ENCODE data around the gene CCNYL1. TPM values are rescaled to one million over a fixed set of nuclear protein-coding genes. Genes with fewer than 3 reads are reported as not detected.

The CCNYL1 gene
- total and polyA plus RNA-seq, 2 experiments from 2014 or later: 13.7 to 17.6 TPM

DNA sequence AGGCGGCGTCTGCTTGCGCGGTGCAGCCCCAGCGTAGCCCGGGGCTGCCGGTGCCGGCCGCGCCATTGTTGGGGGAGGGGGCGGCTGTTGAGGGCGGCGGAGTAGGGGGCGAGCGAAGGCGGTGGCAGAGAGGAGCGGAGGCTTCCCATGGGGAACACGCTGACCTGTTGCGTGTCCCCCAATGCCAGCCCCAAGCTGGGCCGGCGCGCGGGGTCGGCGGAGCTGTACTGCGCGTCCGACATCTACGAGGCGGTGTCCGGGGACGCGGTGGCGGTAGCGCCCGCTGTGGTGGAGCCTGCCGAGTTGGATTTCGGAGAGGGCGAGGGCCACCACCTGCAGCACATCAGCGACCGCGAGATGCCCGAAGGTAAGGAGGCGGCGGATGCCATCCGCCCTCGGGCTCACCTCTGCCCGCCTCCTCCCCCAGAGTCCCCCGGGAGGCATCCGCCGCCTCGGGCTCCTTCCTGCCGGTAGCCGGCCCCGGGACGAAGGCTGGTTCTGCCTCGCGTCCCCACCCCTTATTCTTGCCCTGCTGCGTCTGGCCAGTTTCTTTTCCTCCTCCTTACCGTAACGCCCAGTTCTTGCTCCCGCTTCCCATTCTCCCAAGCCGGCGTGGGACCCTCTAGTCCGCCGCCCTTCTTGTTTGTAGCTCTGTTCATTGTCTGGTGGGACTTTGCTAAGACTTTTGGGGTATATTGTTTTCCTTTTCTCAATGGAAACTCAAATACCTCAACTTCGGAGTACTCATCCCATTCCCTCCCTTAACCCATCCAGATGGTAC is 500 bp downstream of the CCNYL1 start:
- no peaks in the 10 kb centered on the region for H3K9me2 ChIP-seq (replicated peaks; ENCODE audit: insufficient read depth)
- DNase-seq (ENCODE audit: low spot score): peak; percentile 63
- no peaks in the 10 kb centered on the region for H3K4me1 ChIP-seq (ENCODE audit: insufficient read depth)
- H2AFZ ChIP-seq: peak overlapping the region; percentile 70
- TF ChIP-seq EZH2 (IDR thresholded peaks at IDR 0.05; ENCODE audit: borderline replicate concordance) (no peak), EZH2phosphoT487 (IDR thresholded peaks at IDR 0.05; ENCODE audit: low read depth, severe bottlenecking, unreplicated experiment) (no peak)
- TF ChIP-seq, protein P1, sequence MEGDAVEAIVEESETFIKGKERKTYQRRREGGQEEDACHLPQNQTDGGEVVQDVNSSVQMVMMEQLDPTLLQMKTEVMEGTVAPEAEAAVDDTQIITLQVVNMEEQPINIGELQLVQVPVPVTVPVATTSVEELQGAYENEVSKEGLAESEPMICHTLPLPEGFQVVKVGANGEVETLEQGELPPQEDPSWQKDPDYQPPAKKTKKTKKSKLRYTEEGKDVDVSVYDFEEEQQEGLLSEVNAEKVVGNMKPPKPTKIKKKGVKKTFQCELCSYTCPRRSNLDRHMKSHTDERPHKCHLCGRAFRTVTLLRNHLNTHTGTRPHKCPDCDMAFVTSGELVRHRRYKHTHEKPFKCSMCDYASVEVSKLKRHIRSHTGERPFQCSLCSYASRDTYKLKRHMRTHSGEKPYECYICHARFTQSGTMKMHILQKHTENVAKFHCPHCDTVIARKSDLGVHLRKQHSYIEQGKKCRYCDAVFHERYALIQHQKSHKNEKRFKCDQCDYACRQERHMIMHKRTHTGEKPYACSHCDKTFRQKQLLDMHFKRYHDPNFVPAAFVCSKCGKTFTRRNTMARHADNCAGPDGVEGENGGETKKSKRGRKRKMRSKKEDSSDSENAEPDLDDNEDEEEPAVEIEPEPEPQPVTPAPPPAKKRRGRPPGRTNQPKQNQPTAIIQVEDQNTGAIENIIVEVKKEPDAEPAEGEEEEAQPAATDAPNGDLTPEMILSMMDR (IDR thresholded peaks at IDR 0.05; ENCODE audit: poor library complexity): no peak
- peak overlapping the region; percentile 84 for H3K4me2 ChIP-seq
- peak overlapping the region; percentile 92 for H3K27ac ChIP-seq
- WGBS (ENCODE audit: low lambda C conversion rate, missing lambda C conversion rate): 1% methylated on average over 31 of the region's 67 CpGs
- H3K4me3 ChIP-seq: peak overlapping the region; percentile 73
- no peaks in the 10 kb centered on the region for H3K27me3 ChIP-seq
- peaks cover 5% of the 10 kb centered on the region for H4K20me1 ChIP-seq (ENCODE audit: insufficient read depth, poor library complexity, severe bottlenecking)
- no peaks in the 10 kb centered on the region for H3K36me3 ChIP-seq (replicated peaks; ENCODE audit: insufficient read depth, low read depth)
- no peaks in the 10 kb centered on the region for H3K9me3 ChIP-seq (ENCODE audit: low read depth)
- peaks cover 39% of the 10 kb centered on the region for H3K79me2 ChIP-seq

GRCh38 chr2:207716056-207716455 is 4.6 kb downstream of the CCNYL1 start:
- Histone ChIP-seq H4K20me1 (ENCODE audit: insufficient read depth, poor library complexity, severe bottlenecking) (peaks cover 5% of the 10 kb centered on the region), H3K79me2 (peaks cover 74% of the 10 kb centered on the region), H3K4me1 (ENCODE audit: insufficient read depth) (no peaks in the 10 kb centered on the region), H2AFZ (no peak overlapping the region), H3K9me3 (ENCODE audit: low read depth) (no peaks in the 10 kb centered on the region), H3K27ac (no peak overlapping the region), H3K4me2 (no peak overlapping the region), H3K9me2 (replicated peaks; ENCODE audit: insufficient read depth) (no peaks in the 10 kb centered on the region), H3K36me3 (replicated peaks; ENCODE audit: insufficient read depth, low read depth) (no peaks in the 10 kb centered on the region), H3K4me3 (no peak overlapping the region), H3K27me3 (no peaks in the 10 kb centered on the region)
- TF ChIP-seq EZH2 (IDR thresholded peaks at IDR 0.05; ENCODE audit: borderline replicate concordance): no peak
- TF ChIP-seq, protein P1 (IDR thresholded peaks at IDR 0.05; ENCODE audit: poor library complexity): no peak
- TF ChIP-seq EZH2phosphoT487 (IDR thresholded peaks at IDR 0.05; ENCODE audit: low read depth, severe bottlenecking, unreplicated experiment): no peak
- 96% methylated on average over 5 of the region's 5 CpGs for WGBS (ENCODE audit: low lambda C conversion rate, missing lambda C conversion rate)
- no peak for DNase-seq (ENCODE audit: low spot score)

GRCh38 chr2:207718521-207718920 is 7.1 kb downstream of the CCNYL1 start:
- Histone ChIP-seq H3K27me3 (no peaks in the 10 kb centered on the region), H3K9me3 (ENCODE audit: low read depth) (no peaks in the 10 kb centered on the region), H4K20me1 (ENCODE audit: insufficient read depth, poor library complexity, severe bottlenecking) (peaks cover 5% of the 10 kb centered on the region), H3K4me1 (ENCODE audit: insufficient read depth) (no peaks in the 10 kb centered on the region), H3K79me2 (peaks cover 85% of the 10 kb centered on the region), H3K36me3 (replicated peaks; ENCODE audit: insufficient read depth, low read depth) (no peaks in the 10 kb centered on the region), H3K4me2 (no peak overlapping the region), H2AFZ (no peak overlapping the region), H3K27ac (no peak overlapping the region), H3K9me2 (replicated peaks; ENCODE audit: insufficient read depth) (no peaks in the 10 kb centered on the region), H3K4me3 (no peak overlapping the region)
- WGBS (ENCODE audit: low lambda C conversion rate, missing lambda C conversion rate): 87% methylated on average over 3 of the region's 3 CpGs
- DNase-seq (ENCODE audit: low spot score): no peak
- TF ChIP-seq EZH2 (IDR thresholded peaks at IDR 0.05; ENCODE audit: borderline replicate concordance) (no peak), EZH2phosphoT487 (IDR thresholded peaks at IDR 0.05; ENCODE audit: low read depth, severe bottlenecking, unreplicated experiment) (no peak)
- TF ChIP-seq, protein P1 (IDR thresholded peaks at IDR 0.05; ENCODE audit: poor library complexity): no peak
